C4-2B (cell line): ENCODE measurements around the gene PIM3.

ENCODE experiments used
- CTCF ChIP-seq: fragments of 450-650 bp; conservative IDR thresholded peaks from 2 replicates; pipeline ENCODE4 v1.5.1; 2017; ENCODE audit warnings: mild to moderate bottlenecking
- ZFX ChIP-seq: fragments of 450-650 bp; IDR thresholded peaks from 2 replicates; pipeline ENCODE4 v1.6.1; 2017

- no peak for TF ChIP-seq CTCF
- peak; percentile 81; the same call in 1 of the 2 replicates for TF ChIP-seq ZFX
Measured at GRCh38 chr22:49960159-49961004, at the start of gene PIM3.
